GM23338 (cell line): Measurements from ENCODE around the gene RAB40C.

Experiments used
- EZH2 ChIP-seq: fragments of 200-600 bp; sonication (generic); IDR thresholded peaks from one replicate; pipeline ENCODE4 v1.8.0; 2017; ENCODE audit warnings: antibody characterized with exemption, mild to moderate bottlenecking, low read depth; ENCODE audit not compliant: unreplicated experiment
- EZH2phosphoT487 ChIP-seq: fragments of 200-600 bp; sonication (generic); IDR thresholded peaks from one replicate; pipeline ENCODE4 v1.8.1; 2018; ENCODE audit warnings: antibody characterized with exemption; ENCODE audit not compliant: unreplicated experiment
- POLR2AphosphoS5 ChIP-seq: IDR thresholded peaks from 2 replicates; pipeline ENCODE4 v1.6.1; 2016; ENCODE audit warnings: antibody characterized with exemption, low read depth
- TF ChIP-seq, protein P1 (sequence below), 2 experiments: fragments of 200-600 bp in 1 of 2; sonication (generic) in 1 of 2; conservative IDR thresholded peaks; 2 replicates each; pipeline versions ENCODE4 v1.5.1 to v1.6.1; 2016 to 2017; ENCODE audit warnings: antibody characterized with exemption in 2 of 2, low read depth in 2 of 2, mild to moderate bottlenecking in 2 of 2, moderate library complexity in 1 of 2
- TF ChIP-seq, protein P2 (sequence below): IDR thresholded peaks from one replicate; pipeline ENCODE4 v1.6.1; 2018; ENCODE audit warnings: antibody characterized with exemption; ENCODE audit not compliant: unreplicated experiment
- TF ChIP-seq, protein P3 (sequence below): IDR thresholded peaks from 2 replicates; pipeline ENCODE4 v1.6.1; 2016; ENCODE audit warnings: antibody characterized with exemption

DNA sequence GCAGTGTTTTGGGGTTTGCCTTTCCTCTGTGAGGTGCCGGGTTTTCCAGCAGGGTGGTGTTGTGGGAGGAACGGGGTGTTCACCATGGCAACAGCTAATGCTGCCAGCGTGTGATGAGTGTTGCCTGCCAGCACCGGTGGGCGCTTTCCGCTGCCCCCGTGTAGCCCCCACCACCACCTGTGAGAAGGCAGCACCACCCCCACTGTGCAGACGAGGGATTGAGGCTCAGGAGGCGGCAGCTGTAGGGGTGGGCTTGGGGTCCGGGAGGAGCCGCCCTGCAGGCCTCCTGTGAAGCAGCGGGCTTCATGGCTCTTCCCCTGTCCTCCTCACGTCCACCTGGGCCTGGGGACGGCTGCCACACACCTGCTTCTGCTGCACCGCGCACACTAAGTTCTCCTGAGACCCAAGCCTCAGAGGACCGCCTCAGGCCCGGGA is 5.2 kb downstream of the RAB40C start:
- TF ChIP-seq, protein P1, sequence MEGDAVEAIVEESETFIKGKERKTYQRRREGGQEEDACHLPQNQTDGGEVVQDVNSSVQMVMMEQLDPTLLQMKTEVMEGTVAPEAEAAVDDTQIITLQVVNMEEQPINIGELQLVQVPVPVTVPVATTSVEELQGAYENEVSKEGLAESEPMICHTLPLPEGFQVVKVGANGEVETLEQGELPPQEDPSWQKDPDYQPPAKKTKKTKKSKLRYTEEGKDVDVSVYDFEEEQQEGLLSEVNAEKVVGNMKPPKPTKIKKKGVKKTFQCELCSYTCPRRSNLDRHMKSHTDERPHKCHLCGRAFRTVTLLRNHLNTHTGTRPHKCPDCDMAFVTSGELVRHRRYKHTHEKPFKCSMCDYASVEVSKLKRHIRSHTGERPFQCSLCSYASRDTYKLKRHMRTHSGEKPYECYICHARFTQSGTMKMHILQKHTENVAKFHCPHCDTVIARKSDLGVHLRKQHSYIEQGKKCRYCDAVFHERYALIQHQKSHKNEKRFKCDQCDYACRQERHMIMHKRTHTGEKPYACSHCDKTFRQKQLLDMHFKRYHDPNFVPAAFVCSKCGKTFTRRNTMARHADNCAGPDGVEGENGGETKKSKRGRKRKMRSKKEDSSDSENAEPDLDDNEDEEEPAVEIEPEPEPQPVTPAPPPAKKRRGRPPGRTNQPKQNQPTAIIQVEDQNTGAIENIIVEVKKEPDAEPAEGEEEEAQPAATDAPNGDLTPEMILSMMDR (conservative IDR thresholded peaks at IDR 0.05; ENCODE audit: low read depth in 2 of 2) = no peak
- TF ChIP-seq, protein P2, sequence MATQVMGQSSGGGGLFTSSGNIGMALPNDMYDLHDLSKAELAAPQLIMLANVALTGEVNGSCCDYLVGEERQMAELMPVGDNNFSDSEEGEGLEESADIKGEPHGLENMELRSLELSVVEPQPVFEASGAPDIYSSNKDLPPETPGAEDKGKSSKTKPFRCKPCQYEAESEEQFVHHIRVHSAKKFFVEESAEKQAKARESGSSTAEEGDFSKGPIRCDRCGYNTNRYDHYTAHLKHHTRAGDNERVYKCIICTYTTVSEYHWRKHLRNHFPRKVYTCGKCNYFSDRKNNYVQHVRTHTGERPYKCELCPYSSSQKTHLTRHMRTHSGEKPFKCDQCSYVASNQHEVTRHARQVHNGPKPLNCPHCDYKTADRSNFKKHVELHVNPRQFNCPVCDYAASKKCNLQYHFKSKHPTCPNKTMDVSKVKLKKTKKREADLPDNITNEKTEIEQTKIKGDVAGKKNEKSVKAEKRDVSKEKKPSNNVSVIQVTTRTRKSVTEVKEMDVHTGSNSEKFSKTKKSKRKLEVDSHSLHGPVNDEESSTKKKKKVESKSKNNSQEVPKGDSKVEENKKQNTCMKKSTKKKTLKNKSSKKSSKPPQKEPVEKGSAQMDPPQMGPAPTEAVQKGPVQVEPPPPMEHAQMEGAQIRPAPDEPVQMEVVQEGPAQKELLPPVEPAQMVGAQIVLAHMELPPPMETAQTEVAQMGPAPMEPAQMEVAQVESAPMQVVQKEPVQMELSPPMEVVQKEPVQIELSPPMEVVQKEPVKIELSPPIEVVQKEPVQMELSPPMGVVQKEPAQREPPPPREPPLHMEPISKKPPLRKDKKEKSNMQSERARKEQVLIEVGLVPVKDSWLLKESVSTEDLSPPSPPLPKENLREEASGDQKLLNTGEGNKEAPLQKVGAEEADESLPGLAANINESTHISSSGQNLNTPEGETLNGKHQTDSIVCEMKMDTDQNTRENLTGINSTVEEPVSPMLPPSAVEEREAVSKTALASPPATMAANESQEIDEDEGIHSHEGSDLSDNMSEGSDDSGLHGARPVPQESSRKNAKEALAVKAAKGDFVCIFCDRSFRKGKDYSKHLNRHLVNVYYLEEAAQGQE = no peak
- TF ChIP-seq, protein P3, sequence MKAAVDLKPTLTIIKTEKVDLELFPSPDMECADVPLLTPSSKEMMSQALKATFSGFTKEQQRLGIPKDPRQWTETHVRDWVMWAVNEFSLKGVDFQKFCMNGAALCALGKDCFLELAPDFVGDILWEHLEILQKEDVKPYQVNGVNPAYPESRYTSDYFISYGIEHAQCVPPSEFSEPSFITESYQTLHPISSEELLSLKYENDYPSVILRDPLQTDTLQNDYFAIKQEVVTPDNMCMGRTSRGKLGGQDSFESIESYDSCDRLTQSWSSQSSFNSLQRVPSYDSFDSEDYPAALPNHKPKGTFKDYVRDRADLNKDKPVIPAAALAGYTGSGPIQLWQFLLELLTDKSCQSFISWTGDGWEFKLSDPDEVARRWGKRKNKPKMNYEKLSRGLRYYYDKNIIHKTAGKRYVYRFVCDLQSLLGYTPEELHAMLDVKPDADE = no peak
- TF ChIP-seq POLR2AphosphoS5 (no peak), EZH2 (no peak), EZH2phosphoT487 (no peak)
